Breast epithelium (tissue), 4 donors: ENCODE measurements around the gene STEAP2. TPM values are rescaled to one million over a fixed set of nuclear protein-coding genes. Genes with fewer than 3 reads are reported as not detected.

ENCODE experiments used
- DNase-seq, 2 donors: peaks; one replicate each; pipeline ENCODE4 v3.0.0-alpha.2; 2019; ENCODE audit warnings: low spot score in 2 of 2
- H3K27ac ChIP-seq, 2 donors: fragments of 200-600 bp; sonication (generic) in 1 of 2; one replicate each; pipeline ENCODE4 v1.5.1; 2016 to 2019; ENCODE audit warnings: mild to moderate bottlenecking in 1 of 2
- H3K27me3 ChIP-seq, 2 donors: fragments of 200-600 bp; sonication (generic) in 1 of 2; one replicate each; pipeline versions ENCODE4 v1.5.1 to v1.6.0; 2017 to 2019; ENCODE audit warnings: control low read depth in 1 of 2, mild to moderate bottlenecking in 1 of 2
- H3K36me3 ChIP-seq: fragments of 200-600 bp; one replicate; pipeline ENCODE4 v1.5.1; 2019
- H3K4me1 ChIP-seq, 2 donors: fragments of 200-600 bp; sonication (generic); one replicate each; pipeline ENCODE4 v1.5.1; 2016 to 2019; ENCODE audit warnings: control low read depth in 1 of 2
- H3K4me3 ChIP-seq, 3 donors: fragments of 200-600 bp; sonication (generic); 1 replicate in 2 of 3; 2 replicates in 1 of 3; pipeline ENCODE4 v1.5.1; 2016 to 2019; ENCODE audit warnings: mild to moderate bottlenecking in 3 of 3, moderate library complexity in 2 of 3
- H3K9me3 ChIP-seq, 2 donors: fragments of 200-600 bp; sonication (generic) in 1 of 2; one replicate each; pipeline ENCODE4 v1.5.1; 2016 to 2019; ENCODE audit warnings: control low read depth in 1 of 2
- CTCF ChIP-seq, 3 donors: fragments of 450-650 bp; IDR thresholded peaks; one replicate each; pipeline ENCODE4 v1.5.1; 2016 to 2017; ENCODE audit warnings: antibody characterized with exemption in 3 of 3, mild to moderate bottlenecking in 3 of 3, moderate library complexity in 3 of 3
- POLR2A ChIP-seq: fragments of 450-650 bp; IDR thresholded peaks from one replicate; pipeline ENCODE4 v1.6.1; 2016; ENCODE audit warnings: antibody characterized with exemption, mild to moderate bottlenecking, moderate library complexity
- POLR2AphosphoS5 ChIP-seq, 3 donors: sonication (generic); formaldehyde crosslinking; IDR thresholded peaks; one replicate each; pipeline ENCODE4 v1.6.1; 2017; ENCODE audit warnings: antibody characterized with exemption in 3 of 3
- intact Hi-C: fragments of 100-400 bp; cut with DNase I; formaldehyde crosslinking; loops from one replicate; pipeline ENCODE4 v1.15.1; 2023; ENCODE audit warnings: low total_unique reads
- total RNA-seq, 3 donors: library from RNA; depleted of rRNA; stranded (reverse); fragments of >200 nt; gene quantifications; one replicate each; pipeline ENCODE4 v1.1.0, GENCODE V29; 2016

The STEAP2 gene
- total RNA-seq, 3 donors from 2014 or later, result 14.4 to 81.9 (median 22.1) TPM

DNA sequence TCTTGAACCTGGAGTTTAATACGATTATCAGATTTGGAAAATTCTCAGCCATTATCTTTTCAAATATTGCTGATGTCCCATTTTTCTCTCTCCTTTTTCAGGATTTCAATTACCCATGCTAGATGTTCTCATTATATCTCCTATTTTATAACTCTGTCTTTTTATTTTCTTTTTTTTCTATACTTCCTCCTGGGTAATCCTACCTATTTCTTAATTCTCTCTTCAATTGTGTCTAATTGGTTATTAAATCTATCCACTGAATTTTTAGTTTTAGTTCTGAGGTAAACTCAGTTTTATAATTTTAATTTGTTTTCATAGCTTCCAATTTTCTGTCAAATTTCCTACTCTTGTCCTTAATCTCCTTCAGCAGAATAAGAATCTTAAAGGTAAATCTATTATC lies 41.6 kb upstream of the STEAP2 start:
- Histone ChIP-seq H3K9me3 (no peaks in the 10 kb centered on the region), H3K4me3 (no peak overlapping the region), H3K4me1 (no peaks in the 10 kb centered on the region), H3K27me3 (no peaks in the 10 kb centered on the region), H3K27ac (no peak overlapping the region), H3K36me3 (no peaks in the 10 kb centered on the region)
- intact Hi-C loops, result no loop called here
- TF ChIP-seq CTCF (IDR thresholded peaks at IDR 0.05), result no peak
- no peak for TF ChIP-seq POLR2AphosphoS5 (IDR thresholded peaks at IDR 0.05)
- no peak for TF ChIP-seq POLR2A
- DNase-seq, result no peak

DNA sequence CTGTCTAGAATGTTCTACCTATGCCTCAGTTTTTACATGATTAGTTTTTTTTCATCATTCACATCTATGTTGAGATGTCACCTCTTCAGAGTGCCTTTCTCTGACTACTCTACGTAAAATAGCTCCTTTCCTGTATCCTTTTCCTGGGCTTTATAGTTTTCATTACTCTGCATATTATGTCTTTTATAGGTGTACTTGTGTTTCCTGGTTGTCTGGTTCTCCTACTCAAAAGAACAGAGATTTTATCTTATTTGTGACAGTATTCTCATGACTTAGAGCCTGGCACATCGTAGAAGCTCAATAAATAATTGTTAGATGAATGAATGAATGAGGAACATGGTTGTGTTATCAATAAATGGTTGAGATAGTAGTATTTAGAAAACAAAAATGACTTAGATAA lies 39.4 kb upstream of the STEAP2 start:
- Histone ChIP-seq H3K4me1 (no peaks in the 10 kb centered on the region), H3K9me3 (no peaks in the 10 kb centered on the region), H3K36me3 (no peaks in the 10 kb centered on the region), H3K4me3 (no peak overlapping the region), H3K27me3 (no peaks in the 10 kb centered on the region), H3K27ac (no peak overlapping the region)
- TF ChIP-seq POLR2A (no peak), CTCF (IDR thresholded peaks at IDR 0.05) (no peak), POLR2AphosphoS5 (IDR thresholded peaks at IDR 0.05) (no peak)
- no peak for DNase-seq
- intact Hi-C loops, result no loop called here

DNA sequence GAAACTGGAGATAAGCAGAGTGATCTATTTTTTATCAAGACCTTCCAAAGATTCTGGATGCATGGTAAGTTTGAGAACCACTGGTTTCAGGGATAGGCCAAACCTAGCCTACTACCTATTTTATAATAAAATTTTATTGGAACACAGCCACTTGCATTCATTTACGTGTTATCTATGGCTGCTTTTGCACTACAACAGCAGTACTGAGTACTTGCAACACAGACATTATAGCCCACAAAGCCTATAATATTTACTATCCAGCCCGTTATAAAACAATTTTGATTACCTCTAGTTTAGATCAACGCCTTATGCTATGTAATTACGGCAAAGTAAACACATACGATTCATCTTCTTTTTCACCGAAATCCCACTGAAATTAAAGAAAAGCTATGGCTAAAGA lies 38.9 kb upstream of the STEAP2 start:
- Histone ChIP-seq H3K36me3 (no peaks in the 10 kb centered on the region), H3K4me1 (no peaks in the 10 kb centered on the region), H3K4me3 (no peak overlapping the region), H3K27me3 (no peaks in the 10 kb centered on the region), H3K9me3 (no peaks in the 10 kb centered on the region), H3K27ac (no peak overlapping the region)
- TF ChIP-seq CTCF (IDR thresholded peaks at IDR 0.05), result no peak
- no peak for TF ChIP-seq POLR2A
- no peak for TF ChIP-seq POLR2AphosphoS5 (IDR thresholded peaks at IDR 0.05)
- DNase-seq, result no peak
- intact Hi-C loops, result no loop called here

GRCh38 chr7:90173127-90173844 lies 38.3 kb upstream of the STEAP2 start:
- intact Hi-C loops, result no loop called here
- no peaks in the 10 kb centered on the region for H3K4me1 ChIP-seq
- H3K27ac ChIP-seq, result no peak overlapping the region
- TF ChIP-seq POLR2AphosphoS5 (IDR thresholded peaks at IDR 0.05) (no peak), POLR2A (no peak), CTCF (IDR thresholded peaks at IDR 0.05) (no peak)
- H3K9me3 ChIP-seq, result no peaks in the 10 kb centered on the region
- DNase-seq, result no peak
- H3K4me3 ChIP-seq, result no peak overlapping the region
- no peaks in the 10 kb centered on the region for H3K27me3 ChIP-seq
- no peaks in the 10 kb centered on the region for H3K36me3 ChIP-seq

GRCh38 chr7:90175667-90176066 lies 35.9 kb upstream of the STEAP2 start:
- no peak overlapping the region for H3K27ac ChIP-seq
- H3K9me3 ChIP-seq, result no peaks in the 10 kb centered on the region
- DNase-seq, result no peak
- H3K4me1 ChIP-seq, result no peaks in the 10 kb centered on the region
- no peaks in the 10 kb centered on the region for H3K27me3 ChIP-seq
- H3K36me3 ChIP-seq, result no peaks in the 10 kb centered on the region
- H3K4me3 ChIP-seq, result no peak overlapping the region
- TF ChIP-seq POLR2AphosphoS5 (IDR thresholded peaks at IDR 0.05) (no peak), POLR2A (no peak), CTCF (IDR thresholded peaks at IDR 0.05) (no peak)
- intact Hi-C loops, result no loop called here
